Measurements from ENCODE around the gene ACKR3. TPM values are rescaled to one million over a fixed set of nuclear protein-coding genes. Genes with fewer than 3 reads are reported as not detected.

Gene ACKR3
- total RNA-seq, 6 experiments from 2014 or later = 0.66 to 57.0 (median 4.7) TPM

GRCh38 chr2:236568922-236569572, 578 bp upstream of the ACKR3 start:
- intact Hi-C loops (cut with DNase I) = no loop called here
- H3K27ac ChIP-seq = peak overlapping the region in 2 of 3 donors; percentile 49 to 55
- H3K27me3 ChIP-seq = no peaks in the 10 kb centered on the region
- no peak for DNase-seq
- WGBS (ENCODE audit: insufficient coverage, low coverage, low lambda C conversion rate, missing lambda C conversion rate) = 21% methylated on average over 10 of the region's 10 CpGs
- TF ChIP-seq CTCF (IDR thresholded peaks at IDR 0.05) = no peak
- no peak for TF ChIP-seq POLR2A (IDR thresholded peaks at IDR 0.05)
- no peaks in the 10 kb centered on the region for H3K9me3 ChIP-seq
- H3K4me1 ChIP-seq = peaks cover 0 to 26% (median 5%) of the 10 kb centered on the region in 4 donors
- H3K36me3 ChIP-seq = no peaks in the 10 kb centered on the region
- ATAC-seq = no peak
- H3K4me3 ChIP-seq = peak overlapping the region in 1 of 3 donors; percentile 42

- Histone ChIP-seq H3K27ac (no peak overlapping the region), H3K4me1 (peaks cover 0 to 26% (median 5%) of the 10 kb centered on the region in 4 donors)
Measured at GRCh38 chr2:236570081-236570868, 650 bp downstream of the ACKR3 start.

GRCh38 chr2:236571145-236571544, 1.5 kb downstream of the ACKR3 start:
- Histone ChIP-seq H3K4me1 (peaks cover 0 to 26% (median 5%) of the 10 kb centered on the region in 4 donors), H3K4me3 (peak overlapping the region in 1 of 3 donors; percentile 23), H3K9me3 (no peaks in the 10 kb centered on the region), H3K27me3 (no peaks in the 10 kb centered on the region), H3K36me3 (no peaks in the 10 kb centered on the region), H3K27ac (no peak overlapping the region)
- TF ChIP-seq POLR2A (IDR thresholded peaks at IDR 0.05) (no peak), CTCF (IDR thresholded peaks at IDR 0.05) (no peak)
- DNase-seq (no peak), ATAC-seq (no peak)
- intact Hi-C loops (cut with DNase I) = no loop called here
- WGBS (ENCODE audit: insufficient coverage, low coverage, low lambda C conversion rate, missing lambda C conversion rate) = 79% methylated on average over 6 of the region's 6 CpGs

More at GRCh38 chr2:236570081-236570868, 650 bp downstream of the ACKR3 start:
- intact Hi-C loops (cut with DNase I) = no loop called here
- peak overlapping the region in 2 of 3 donors; percentile 23 to 25 for H3K4me3 ChIP-seq
- no peaks in the 10 kb centered on the region for H3K36me3 ChIP-seq
- WGBS (ENCODE audit: insufficient coverage, low coverage, low lambda C conversion rate, missing lambda C conversion rate) = 18% methylated on average over 6 of the region's 6 CpGs
- DNase-seq (no peak), ATAC-seq (no peak)
- TF ChIP-seq CTCF (IDR thresholded peaks at IDR 0.05) (no peak), POLR2A (IDR thresholded peaks at IDR 0.05) (no peak)
- H3K9me3 ChIP-seq = no peaks in the 10 kb centered on the region
- H3K27me3 ChIP-seq = no peaks in the 10 kb centered on the region

- 85% methylated on average over 3 of the region's 9 CpGs for WGBS (ENCODE audit: insufficient coverage, low coverage, low lambda C conversion rate, missing lambda C conversion rate)
- Histone ChIP-seq H3K27ac (no peak overlapping the region), H3K4me1 (peaks cover 0 to 23% (median 5%) of the 10 kb centered on the region in 4 donors), H3K9me3 (no peaks in the 10 kb centered on the region), H3K4me3 (no peak overlapping the region), H3K27me3 (no peaks in the 10 kb centered on the region), H3K36me3 (no peaks in the 10 kb centered on the region)
- DNase-seq (no peak), ATAC-seq (no peak)
- no peak for TF ChIP-seq POLR2A (IDR thresholded peaks at IDR 0.05)
- TF ChIP-seq CTCF (IDR thresholded peaks at IDR 0.05) = no peak
- intact Hi-C loops (cut with DNase I) = no loop called here
Measured at GRCh38 chr2:236572482-236572881, 2.9 kb downstream of the ACKR3 start.
